ENCODE results near the gene GLT8D1. TPM values are rescaled to one million over a fixed set of nuclear protein-coding genes. Genes with fewer than 3 reads are reported as not detected.

GLT8D1 gene
- total and polyA plus RNA-seq, 2 experiments from 2014 or later: 30.0 to 40.8 TPM

DNA sequence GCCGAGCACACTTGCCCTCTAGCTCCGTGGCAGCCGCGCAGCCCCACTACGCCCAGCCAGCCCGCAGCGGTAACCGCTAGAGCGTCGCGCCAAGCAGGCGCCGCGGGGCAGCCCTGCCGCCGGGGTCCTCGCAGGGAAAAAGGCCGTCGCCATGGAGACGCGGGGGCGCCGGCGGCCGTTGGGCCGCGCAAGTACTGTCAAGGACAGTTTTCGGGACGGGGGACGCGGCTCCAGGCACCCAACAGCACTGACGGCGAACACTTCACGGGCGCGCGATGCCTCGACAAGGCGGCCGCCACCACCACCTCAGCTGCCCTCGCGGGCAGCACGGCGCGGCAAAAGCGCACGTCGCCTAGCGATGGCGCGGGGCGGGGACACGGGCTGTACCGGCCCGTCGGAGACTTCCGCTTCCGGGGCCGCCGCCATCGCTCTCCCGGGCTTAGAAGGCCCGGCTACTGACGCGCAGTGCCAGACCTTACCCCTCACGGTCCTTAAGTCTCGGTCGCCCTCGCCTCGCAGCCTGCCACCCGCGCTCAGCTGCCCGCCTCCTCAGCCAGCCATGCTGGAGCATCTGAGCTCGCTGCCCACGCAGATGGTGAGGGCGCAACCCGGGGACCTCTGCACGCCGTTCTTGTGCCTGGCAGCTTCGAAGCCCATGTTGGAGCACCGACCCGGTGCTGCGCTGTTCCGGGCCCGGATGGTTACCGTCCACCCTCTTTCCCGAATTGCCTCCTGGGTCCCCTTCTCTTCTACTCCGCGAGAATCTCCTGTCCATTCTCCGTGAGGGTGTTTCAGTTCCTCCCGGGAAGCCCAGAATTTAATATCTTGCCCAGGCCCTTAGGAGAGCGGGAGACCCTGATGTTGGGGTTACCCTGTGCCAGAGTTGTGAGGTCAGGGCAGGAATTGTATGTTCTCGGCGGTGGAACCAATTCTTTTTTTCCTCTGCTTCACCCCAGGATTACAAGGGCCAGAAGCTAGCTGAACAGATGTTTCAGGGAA lies at the start of gene GLT8D1, which contains the start of gene SPCS1 (continued):
- TF ChIP-seq, protein P1, sequence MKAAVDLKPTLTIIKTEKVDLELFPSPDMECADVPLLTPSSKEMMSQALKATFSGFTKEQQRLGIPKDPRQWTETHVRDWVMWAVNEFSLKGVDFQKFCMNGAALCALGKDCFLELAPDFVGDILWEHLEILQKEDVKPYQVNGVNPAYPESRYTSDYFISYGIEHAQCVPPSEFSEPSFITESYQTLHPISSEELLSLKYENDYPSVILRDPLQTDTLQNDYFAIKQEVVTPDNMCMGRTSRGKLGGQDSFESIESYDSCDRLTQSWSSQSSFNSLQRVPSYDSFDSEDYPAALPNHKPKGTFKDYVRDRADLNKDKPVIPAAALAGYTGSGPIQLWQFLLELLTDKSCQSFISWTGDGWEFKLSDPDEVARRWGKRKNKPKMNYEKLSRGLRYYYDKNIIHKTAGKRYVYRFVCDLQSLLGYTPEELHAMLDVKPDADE (IDR thresholded peaks at IDR 0.05): peak; percentile 83
- TF ChIP-seq NANOG (IDR thresholded peaks at IDR 0.05; ENCODE audit: borderline replicate concordance): no peak

DNA sequence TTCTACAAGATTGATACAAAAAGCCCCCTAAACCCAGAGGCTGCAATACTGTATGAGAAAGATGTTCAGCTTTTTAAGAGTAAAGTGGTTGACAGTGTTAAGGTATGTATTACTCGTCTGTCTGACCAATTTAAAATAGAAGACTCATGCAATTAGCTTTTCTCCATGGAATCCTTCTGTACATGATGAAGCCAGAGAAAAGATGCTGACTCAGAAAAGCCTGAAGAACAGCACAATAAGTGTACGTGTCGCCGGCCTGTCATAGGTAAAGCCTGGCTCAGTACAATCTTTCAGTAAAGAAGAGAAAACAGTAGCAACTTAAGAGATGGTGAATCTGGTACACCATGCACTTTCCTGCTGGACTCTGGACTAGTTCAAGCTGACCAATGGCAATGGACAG lies 48.8 kb upstream of the GLT8D1 start:
- no peak overlapping the region for H2AFZ ChIP-seq
- H3K27me3 ChIP-seq (ENCODE audit: insufficient read depth): no peaks in the 10 kb centered on the region
- no peaks in the 10 kb centered on the region for H3F3A ChIP-seq (replicated peaks; ENCODE audit: low read depth)
- no peaks in the 10 kb centered on the region for H3K4me1 ChIP-seq (ENCODE audit: insufficient read depth)
- no peaks in the 10 kb centered on the region for H3K4me1 Mint-ChIP-seq
- DNase-seq (ENCODE audit: low spot score) (no peak), ATAC-seq (no peak)
- peaks cover 54% of the 10 kb centered on the region; the same call in 2 of the 3 replicates for H3K36me3 Mint-ChIP-seq (ENCODE audit: low read depth)
- no peaks in the 10 kb centered on the region for H3K27me3 Mint-ChIP-seq (ENCODE audit: insufficient read depth, low read depth, poor library complexity)
- no peaks in the 10 kb centered on the region for H3K9me2 ChIP-seq (ENCODE audit: insufficient read depth)
- 0 out of 2 replicates have a peak, but pooled peaks cover 4% of the 10 kb centered on the region for H4K20me1 ChIP-seq (replicated peaks; ENCODE audit: insufficient read depth)
- H3K36me3 ChIP-seq (ENCODE audit: insufficient read depth): peaks cover 31% of the 10 kb centered on the region
- no peaks in the 10 kb centered on the region for H3K79me2 ChIP-seq (replicated peaks; ENCODE audit: insufficient read depth)
- no peak overlapping the region for H3K27ac ChIP-seq (ENCODE audit: low read depth)
- no peak overlapping the region for H3K4me3 Mint-ChIP-seq
- H3K4me3 ChIP-seq: no peak overlapping the region
- H3K4me2 ChIP-seq: no peak overlapping the region
- TF ChIP-seq EZH2phosphoT487 (IDR thresholded peaks at IDR 0.05; ENCODE audit: unreplicated experiment): no peak
- no peak for TF ChIP-seq JUNB (IDR thresholded peaks at IDR 0.05; ENCODE audit: unreplicated experiment)
- TF ChIP-seq, protein P2, sequence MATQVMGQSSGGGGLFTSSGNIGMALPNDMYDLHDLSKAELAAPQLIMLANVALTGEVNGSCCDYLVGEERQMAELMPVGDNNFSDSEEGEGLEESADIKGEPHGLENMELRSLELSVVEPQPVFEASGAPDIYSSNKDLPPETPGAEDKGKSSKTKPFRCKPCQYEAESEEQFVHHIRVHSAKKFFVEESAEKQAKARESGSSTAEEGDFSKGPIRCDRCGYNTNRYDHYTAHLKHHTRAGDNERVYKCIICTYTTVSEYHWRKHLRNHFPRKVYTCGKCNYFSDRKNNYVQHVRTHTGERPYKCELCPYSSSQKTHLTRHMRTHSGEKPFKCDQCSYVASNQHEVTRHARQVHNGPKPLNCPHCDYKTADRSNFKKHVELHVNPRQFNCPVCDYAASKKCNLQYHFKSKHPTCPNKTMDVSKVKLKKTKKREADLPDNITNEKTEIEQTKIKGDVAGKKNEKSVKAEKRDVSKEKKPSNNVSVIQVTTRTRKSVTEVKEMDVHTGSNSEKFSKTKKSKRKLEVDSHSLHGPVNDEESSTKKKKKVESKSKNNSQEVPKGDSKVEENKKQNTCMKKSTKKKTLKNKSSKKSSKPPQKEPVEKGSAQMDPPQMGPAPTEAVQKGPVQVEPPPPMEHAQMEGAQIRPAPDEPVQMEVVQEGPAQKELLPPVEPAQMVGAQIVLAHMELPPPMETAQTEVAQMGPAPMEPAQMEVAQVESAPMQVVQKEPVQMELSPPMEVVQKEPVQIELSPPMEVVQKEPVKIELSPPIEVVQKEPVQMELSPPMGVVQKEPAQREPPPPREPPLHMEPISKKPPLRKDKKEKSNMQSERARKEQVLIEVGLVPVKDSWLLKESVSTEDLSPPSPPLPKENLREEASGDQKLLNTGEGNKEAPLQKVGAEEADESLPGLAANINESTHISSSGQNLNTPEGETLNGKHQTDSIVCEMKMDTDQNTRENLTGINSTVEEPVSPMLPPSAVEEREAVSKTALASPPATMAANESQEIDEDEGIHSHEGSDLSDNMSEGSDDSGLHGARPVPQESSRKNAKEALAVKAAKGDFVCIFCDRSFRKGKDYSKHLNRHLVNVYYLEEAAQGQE (IDR thresholded peaks at IDR 0.05; ENCODE audit: unreplicated experiment): no peak
- no peak for TF ChIP-seq ZNF114 (CRISPR knock-in tag; IDR thresholded peaks at IDR 0.05)
- TF ChIP-seq STAT1 (IDR thresholded peaks at IDR 0.05; ENCODE audit: unreplicated experiment): no peak
- TF ChIP-seq POLR2AphosphoS5 (IDR thresholded peaks at IDR 0.05; ENCODE audit: low read depth): no peak
- no peak for TF ChIP-seq ZNF331 (CRISPR knock-in tag; IDR thresholded peaks at IDR 0.05; ENCODE audit: low read depth)
- no peak for TF ChIP-seq NANOG (IDR thresholded peaks at IDR 0.05; ENCODE audit: borderline replicate concordance)
- TF ChIP-seq, protein P3, sequence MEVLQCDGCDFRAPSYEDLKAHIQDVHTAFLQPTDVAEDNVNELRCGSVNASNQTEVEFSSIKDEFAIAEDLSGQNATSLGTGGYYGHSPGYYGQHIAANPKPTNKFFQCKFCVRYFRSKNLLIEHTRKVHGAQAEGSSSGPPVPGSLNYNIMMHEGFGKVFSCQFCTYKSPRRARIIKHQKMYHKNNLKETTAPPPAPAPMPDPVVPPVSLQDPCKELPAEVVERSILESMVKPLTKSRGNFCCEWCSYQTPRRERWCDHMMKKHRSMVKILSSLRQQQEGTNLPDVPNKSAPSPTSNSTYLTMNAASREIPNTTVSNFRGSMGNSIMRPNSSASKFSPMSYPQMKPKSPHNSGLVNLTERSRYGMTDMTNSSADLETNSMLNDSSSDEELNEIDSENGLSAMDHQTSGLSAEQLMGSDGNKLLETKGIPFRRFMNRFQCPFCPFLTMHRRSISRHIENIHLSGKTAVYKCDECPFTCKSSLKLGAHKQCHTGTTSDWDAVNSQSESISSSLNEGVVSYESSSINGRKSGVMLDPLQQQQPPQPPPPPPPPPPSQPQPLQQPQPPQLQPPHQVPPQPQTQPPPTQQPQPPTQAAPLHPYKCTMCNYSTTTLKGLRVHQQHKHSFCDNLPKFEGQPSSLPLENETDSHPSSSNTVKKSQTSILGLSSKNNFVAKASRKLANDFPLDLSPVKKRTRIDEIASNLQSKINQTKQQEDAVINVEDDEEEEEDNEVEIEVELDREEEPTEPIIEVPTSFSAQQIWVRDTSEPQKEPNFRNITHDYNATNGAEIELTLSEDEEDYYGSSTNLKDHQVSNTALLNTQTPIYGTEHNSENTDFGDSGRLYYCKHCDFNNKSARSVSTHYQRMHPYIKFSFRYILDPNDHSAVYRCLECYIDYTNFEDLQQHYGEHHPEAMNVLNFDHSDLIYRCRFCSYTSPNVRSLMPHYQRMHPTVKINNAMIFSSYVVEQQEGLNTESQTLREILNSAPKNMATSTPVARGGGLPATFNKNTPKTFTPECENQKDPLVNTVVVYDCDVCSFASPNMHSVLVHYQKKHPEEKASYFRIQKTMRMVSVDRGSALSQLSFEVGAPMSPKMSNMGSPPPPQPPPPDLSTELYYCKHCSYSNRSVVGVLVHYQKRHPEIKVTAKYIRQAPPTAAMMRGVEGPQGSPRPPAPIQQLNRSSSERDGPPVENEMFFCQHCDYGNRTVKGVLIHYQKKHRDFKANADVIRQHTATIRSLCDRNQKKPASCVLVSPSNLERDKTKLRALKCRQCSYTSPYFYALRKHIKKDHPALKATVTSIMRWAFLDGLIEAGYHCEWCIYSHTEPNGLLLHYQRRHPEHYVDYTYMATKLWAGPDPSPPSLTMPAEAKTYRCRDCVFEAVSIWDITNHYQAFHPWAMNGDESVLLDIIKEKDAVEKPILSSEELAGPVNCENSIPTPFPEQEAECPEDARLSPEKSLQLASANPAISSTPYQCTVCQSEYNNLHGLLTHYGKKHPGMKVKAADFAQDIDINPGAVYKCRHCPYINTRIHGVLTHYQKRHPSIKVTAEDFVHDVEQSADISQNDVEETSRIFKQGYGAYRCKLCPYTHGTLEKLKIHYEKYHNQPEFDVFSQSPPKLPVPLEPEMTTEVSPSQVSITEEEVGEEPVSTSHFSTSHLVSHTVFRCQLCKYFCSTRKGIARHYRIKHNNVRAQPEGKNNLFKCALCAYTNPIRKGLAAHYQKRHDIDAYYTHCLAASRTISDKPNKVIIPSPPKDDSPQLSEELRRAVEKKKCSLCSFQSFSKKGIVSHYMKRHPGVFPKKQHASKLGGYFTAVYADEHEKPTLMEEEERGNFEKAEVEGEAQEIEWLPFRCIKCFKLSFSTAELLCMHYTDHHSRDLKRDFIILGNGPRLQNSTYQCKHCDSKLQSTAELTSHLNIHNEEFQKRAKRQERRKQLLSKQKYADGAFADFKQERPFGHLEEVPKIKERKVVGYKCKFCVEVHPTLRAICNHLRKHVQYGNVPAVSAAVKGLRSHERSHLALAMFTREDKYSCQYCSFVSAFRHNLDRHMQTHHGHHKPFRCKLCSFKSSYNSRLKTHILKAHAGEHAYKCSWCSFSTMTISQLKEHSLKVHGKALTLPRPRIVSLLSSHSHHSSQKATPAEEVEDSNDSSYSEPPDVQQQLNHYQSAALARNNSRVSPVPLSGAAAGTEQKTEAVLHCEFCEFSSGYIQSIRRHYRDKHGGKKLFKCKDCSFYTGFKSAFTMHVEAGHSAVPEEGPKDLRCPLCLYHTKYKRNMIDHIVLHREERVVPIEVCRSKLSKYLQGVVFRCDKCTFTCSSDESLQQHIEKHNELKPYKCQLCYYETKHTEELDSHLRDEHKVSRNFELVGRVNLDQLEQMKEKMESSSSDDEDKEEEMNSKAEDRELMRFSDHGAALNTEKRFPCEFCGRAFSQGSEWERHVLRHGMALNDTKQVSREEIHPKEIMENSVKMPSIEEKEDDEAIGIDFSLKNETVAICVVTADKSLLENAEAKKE (CRISPR knock-in tag; IDR thresholded peaks at IDR 0.05): no peak
- TF ChIP-seq, protein P1 (IDR thresholded peaks at IDR 0.05): no peak
- H3K9me3 Mint-ChIP-seq: no peaks in the 10 kb centered on the region
- no peak overlapping the region for H3K27ac Mint-ChIP-seq

All from GM23338 (cell line).